Measurements from ENCODE around the gene SRRM5.
A peak's percentile ranks its signal among the peaks of the same experiment; 100 is the strongest.
"Not testable (repeated sequence)": the region's sequence is repeated elsewhere in the genome, so short reads cannot be mapped to it uniquely, and the experiment has no call there.

Gene SRRM5

GRCh38 chr19:43640424-43640757 is 28.5 kb downstream of the SRRM5 start:
- no peak for DNase-seq

GRCh38 chr19:43641333-43641732 is 29.4 kb downstream of the SRRM5 start:
- no peak for DNase-seq

DNA sequence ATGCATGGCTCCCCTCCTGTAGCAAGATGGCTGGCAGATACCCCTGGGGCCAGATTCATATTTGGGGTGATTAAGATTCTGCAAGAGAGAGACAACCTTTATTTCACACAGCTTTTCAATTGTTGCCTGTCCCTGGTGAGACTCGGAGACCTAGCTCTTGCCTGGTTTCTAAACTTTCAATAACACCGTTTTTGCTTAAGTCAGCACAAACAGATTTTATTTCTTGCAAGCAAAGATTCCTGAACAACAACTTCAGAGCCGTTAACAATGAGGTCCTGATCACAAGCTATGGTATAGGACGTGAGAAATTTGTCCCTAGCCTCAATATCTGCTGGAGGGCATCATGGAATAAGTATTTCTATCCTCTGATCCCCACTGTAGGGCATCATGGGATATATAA is 30.6 kb downstream of the SRRM5 start:
- no peak for DNase-seq

DNA sequence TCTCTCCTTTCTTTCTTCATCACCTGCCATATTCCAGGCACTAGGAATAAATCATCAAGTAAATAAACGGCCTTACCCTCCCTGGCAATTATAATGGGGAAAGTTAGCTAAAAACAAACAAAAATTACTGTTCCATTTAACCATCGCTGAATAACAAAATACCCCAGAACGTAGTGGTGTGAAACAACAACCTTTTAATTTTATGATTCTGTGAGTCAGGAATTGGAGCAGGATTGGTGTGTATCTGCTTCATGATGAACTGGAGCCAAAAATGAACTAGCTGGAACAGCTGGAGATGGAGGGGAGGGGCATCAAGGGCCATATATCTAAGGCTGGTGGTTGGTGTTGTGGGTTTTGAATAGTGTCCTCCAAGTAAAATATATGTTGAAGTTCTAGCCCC is 31.4 kb downstream of the SRRM5 start:
- no peak for DNase-seq

DNA sequence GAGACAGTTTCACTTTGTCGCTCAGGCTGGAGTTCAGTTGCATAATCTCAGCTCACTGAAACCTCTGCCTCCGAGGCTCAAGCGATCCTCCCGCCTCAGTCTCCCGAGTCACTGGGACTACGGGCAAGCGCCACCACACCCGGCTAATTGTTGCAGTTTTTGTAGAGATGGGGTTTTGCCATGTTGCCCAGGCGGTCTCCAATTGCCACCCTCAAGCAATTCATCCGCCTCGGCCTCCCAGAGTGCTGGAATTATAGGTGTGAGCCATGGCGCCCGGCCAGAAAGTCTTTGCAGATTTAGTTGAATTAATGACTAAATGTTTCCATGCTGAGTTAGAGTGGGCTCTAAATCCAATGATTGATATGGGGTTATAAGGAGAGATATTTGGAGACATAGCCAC is 32.3 kb downstream of the SRRM5 start:
- no peak for DNase-seq

DNA sequence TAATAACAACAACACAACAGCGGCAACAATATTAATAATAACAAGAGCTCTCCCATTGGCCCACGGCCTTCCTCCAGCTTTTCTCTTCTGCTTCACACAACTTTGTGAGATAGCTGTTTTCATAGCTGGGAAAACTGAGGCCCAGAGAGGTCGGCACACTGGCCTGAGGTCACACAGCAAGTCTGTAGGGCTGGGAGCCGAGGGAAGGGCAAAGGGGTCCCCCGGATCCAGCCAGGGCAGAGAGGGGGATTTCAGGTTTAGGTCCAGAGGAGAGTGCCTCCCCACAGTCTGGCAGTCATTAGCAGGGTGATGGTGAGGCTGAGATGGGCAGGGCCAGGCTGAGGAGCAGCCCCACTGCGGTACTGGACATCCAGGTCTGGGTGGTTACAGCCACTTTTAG is 36.7 kb downstream of the SRRM5 start:
- no peak for DNase-seq

GRCh38 chr19:43649514-43649913 is 37.6 kb downstream of the SRRM5 start:
- DNase-seq, result no peak

GRCh38 chr19:43650276-43650675 is 38.4 kb downstream of the SRRM5 start:
- DNase-seq, result not testable (repeated sequence)

DNA sequence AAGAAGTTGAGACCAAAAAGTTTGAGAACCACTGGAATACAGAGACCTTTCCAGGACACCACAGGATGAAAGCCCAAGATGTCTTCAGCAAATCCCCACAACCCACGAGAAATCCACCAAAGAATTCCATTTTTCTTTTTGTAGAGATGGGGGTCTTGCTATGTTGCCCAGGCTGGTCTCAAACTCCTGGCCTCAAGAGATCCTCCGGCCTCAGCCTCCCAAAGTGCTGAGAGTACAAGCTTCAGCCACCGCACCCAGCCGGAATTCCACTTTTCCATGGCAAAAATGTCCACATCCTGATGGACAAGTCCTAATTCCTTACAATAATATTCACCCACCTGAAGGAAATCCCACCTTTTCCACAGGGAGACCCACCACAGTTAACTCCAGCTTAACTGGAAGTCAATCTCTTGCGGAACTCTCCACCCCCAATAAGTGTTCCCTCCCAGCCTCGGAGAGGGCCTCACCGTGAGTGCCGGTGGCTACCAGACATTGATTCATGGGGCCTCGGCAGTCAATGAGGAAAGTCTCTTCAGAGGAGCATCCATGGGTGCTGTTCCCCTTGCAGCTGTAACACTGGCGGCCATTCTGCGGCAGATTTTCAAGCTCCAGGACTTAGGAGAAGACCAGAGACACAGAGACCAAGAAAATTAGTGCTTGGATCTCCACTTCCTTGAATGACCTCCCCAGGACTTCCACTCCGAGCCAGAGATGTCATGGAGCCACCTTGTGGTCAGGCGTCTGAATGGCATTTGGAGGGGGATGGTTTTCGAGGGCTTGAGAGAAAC is 40.1 kb downstream of the SRRM5 start:
- peak; percentile 9 for DNase-seq

GRCh38 chr19:43652546-43652874 is 40.6 kb downstream of the SRRM5 start:
- no peak for DNase-seq

- no peak for DNase-seq
These were observed 44.5 kb downstream of the SRRM5 start for GRCh38 chr19:43656436-43656835.

GRCh38 chr19:43658001-43658400 is 46.1 kb downstream of the SRRM5 start:
- DNase-seq, result no peak

- DNase-seq, result no peak
These were observed 46.6 kb downstream of the SRRM5 start for GRCh38 chr19:43658494-43658893.

GRCh38 chr19:43660301-43660970 is 48.5 kb downstream of the SRRM5 start:
- no peak for DNase-seq

- DNase-seq, result no peak
These were observed 49.1 kb downstream of the SRRM5 start for GRCh38 chr19:43660971-43661360.

DNA sequence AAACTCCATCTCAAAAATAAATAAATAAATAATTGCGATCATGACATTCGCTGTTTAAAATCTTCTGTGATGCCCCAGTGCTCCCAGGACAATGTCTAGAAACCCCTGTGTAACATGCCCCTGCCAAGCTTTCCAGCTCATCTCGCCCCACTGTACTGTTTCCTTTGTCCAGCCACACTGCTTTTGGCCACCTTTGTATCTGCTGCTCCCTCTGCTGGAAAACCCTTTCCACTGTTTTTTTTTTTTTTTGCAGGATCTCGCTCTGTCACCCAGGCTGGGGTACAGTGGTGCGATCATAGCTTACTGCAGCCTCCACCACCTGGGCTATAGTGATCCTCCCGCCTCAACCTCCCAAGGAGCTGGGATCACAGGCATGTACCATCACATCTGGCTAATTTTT is 50.6 kb downstream of the SRRM5 start:
- no peak for DNase-seq

GRCh38 chr19:43664018-43664417 is 52.1 kb downstream of the SRRM5 start:
- DNase-seq, result no peak

All from T1000 (cell line).